H1 (cell line): ENCODE data around the gene PROSER2. TPM values are rescaled to one million over a fixed set of nuclear protein-coding genes. Genes with fewer than 3 reads are reported as not detected.

Source experiments
- CTCF ChIA-PET: fragments of 300-600 bp; sonication (Branson Sonifier 250); formaldehyde crosslinking; loops from one replicate; lab custom pipeline; 2021; ENCODE audit not compliant: partially characterized antibody; lab: Charles Lee
- POLR2A ChIA-PET: fragments of 300-600 bp; sonication (Branson Sonifier 250); formaldehyde crosslinking; loops from one replicate; lab custom pipeline; 2021; ENCODE audit warnings: inconsistent platforms; ENCODE audit not compliant: partially characterized antibody; lab: Charles Lee
- DNase-seq, 2 experiments: peaks; one replicate each; pipeline versions ENCODE4 v3.0.0 to v3.0.0-alpha.2; 2010 to 2022; ENCODE audit warnings: low spot score in 2 of 2, low read depth in 1 of 2, mixed read lengths in 1 of 2
- FAIRE-seq: peaks from 2 replicates; lab custom pipeline; 2011; peaks lifted over from hg19 to GRCh38; lab: Jason Lieb, UNC
- H2AFZ ChIP-seq: 2 replicates; pipeline ENCODE4 v1.8.1; 2012; ENCODE audit warnings: low read length, inconsistent platforms
- H2AK5ac ChIP-seq: 2 replicates; pipeline ENCODE4 v1.6.1; 2013; ENCODE audit warnings: low read depth, low read length
- H2BK120ac ChIP-seq: replicated peaks from 2 replicates; pipeline ENCODE3; 2013; ENCODE audit warnings: low read depth, low read length, inconsistent platforms
- H2BK12ac ChIP-seq: 2 replicates; pipeline ENCODE4 v1.6.1; 2013; ENCODE audit warnings: low read depth, low read length
- H2BK15ac ChIP-seq: 2 replicates; pipeline ENCODE4 v1.6.1; 2013; ENCODE audit warnings: low read length
- H2BK20ac ChIP-seq: 2 replicates; pipeline ENCODE4 v1.6.1; 2013; ENCODE audit warnings: low read length
- H2BK5ac ChIP-seq: 2 replicates; pipeline ENCODE4 v1.6.1; 2013; ENCODE audit warnings: low read depth, low read length
- H3K14ac ChIP-seq: 2 replicates; pipeline ENCODE4 v1.6.1; 2013; ENCODE audit warnings: inconsistent platforms; ENCODE audit not compliant: insufficient read length
- H3K18ac ChIP-seq: 2 replicates; pipeline ENCODE4 v1.6.1; 2013; ENCODE audit warnings: low read length; ENCODE audit errors: extremely low read depth
- H3K23ac ChIP-seq: 2 replicates; pipeline ENCODE4 v1.6.1; 2013; ENCODE audit warnings: inconsistent platforms; ENCODE audit not compliant: insufficient read length
- H3K23me2 ChIP-seq: 2 replicates; pipeline ENCODE4 v1.6.1; 2013; ENCODE audit warnings: low read depth, low read length
- H3K27ac ChIP-seq: 2 replicates; pipeline ENCODE4 v1.6.1; 2011; ENCODE audit warnings: low read depth, low read length, inconsistent platforms
- H3K27me3 ChIP-seq, 4 experiments: replicated peaks in 1 of 4; 1 replicate in 1 of 4; 2 replicates in 3 of 4; pipeline versions ENCODE4 v1.6.1 to v1.8.1; 2011 to 2013; ENCODE audit warnings: low read length in 3 of 4, mild to moderate bottlenecking in 3 of 4, inconsistent platforms in 2 of 4, mixed read lengths in 2 of 4, moderate library complexity in 1 of 4; ENCODE audit not compliant: control insufficient read depth in 3 of 4, insufficient read depth in 3 of 4; ENCODE audit errors: extremely low read depth in 1 of 4
- H3K36me3 ChIP-seq, 4 experiments: 2 replicates each; pipeline versions ENCODE4 v1.6.1 to v1.8.1; 2011 to 2013; ENCODE audit warnings: mild to moderate bottlenecking in 4 of 4, low read length in 3 of 4, moderate library complexity in 2 of 4, control low read depth in 1 of 4, inconsistent platforms in 1 of 4; ENCODE audit not compliant: insufficient read depth in 4 of 4, control insufficient read depth in 2 of 4
- H3K4ac ChIP-seq: replicated peaks from 2 replicates; pipeline ENCODE3; 2013; ENCODE audit warnings: low read length, low read depth, mixed read lengths, inconsistent platforms; ENCODE audit not compliant: insufficient read length
- H3K4me1 ChIP-seq, 4 experiments: replicated peaks in 1 of 4; 1 replicate in 1 of 4; 2 replicates in 3 of 4; pipeline versions ENCODE4 v1.6.1 to v1.8.1; 2011 to 2013; ENCODE audit warnings: low read length in 3 of 4, inconsistent platforms in 2 of 4, mixed read lengths in 1 of 4; ENCODE audit not compliant: insufficient read depth in 4 of 4, control insufficient read depth in 3 of 4
- H3K4me2 ChIP-seq, 2 experiments: 2 replicates each; pipeline versions ENCODE4 v1.6.1 to v1.8.1; 2011 to 2013; ENCODE audit warnings: low read depth in 2 of 2, low read length in 2 of 2, control low read depth in 1 of 2, inconsistent platforms in 1 of 2, mild to moderate bottlenecking in 1 of 2; ENCODE audit not compliant: insufficient read depth in 1 of 2
- H3K4me3 ChIP-seq, 4 experiments: fragments of 200-600, 300-600 bp in 1 of 4; sonication (generic), shearing (Covaris generic), sonication (Bioruptor Twin) in 1 of 4; 2 replicates each; pipeline versions ENCODE4 v1.5.1 to v1.8.1; 2011 to 2016; ENCODE audit warnings: low read length in 4 of 4, low read depth in 3 of 4, control low read depth in 2 of 4, inconsistent platforms in 2 of 4, mild to moderate bottlenecking in 2 of 4, mixed read lengths in 1 of 4, moderate library complexity in 1 of 4; ENCODE audit not compliant: insufficient read depth in 2 of 4; ENCODE audit errors: extremely low read depth in 1 of 4
- H3K56ac ChIP-seq: replicated peaks from 2 replicates; pipeline ENCODE3; 2013; ENCODE audit warnings: low read depth, mild to moderate bottlenecking, mixed read lengths, low read length, inconsistent platforms; ENCODE audit not compliant: insufficient read length
- H3K79me1 ChIP-seq: 2 replicates; pipeline ENCODE4 v1.6.1; 2013; ENCODE audit warnings: low read depth, low read length, control low read depth
- H3K79me2 ChIP-seq, 2 experiments: 2 replicates each; pipeline versions ENCODE4 v1.6.1 to v1.8.1; 2012 to 2013; ENCODE audit warnings: low read length in 2 of 2, mild to moderate bottlenecking in 2 of 2, inconsistent platforms in 1 of 2; ENCODE audit not compliant: insufficient read depth in 2 of 2, control insufficient read depth in 1 of 2
- H3K9ac ChIP-seq, 4 experiments: replicated peaks in 1 of 4; 1 replicate in 1 of 4; 2 replicates in 3 of 4; pipeline versions ENCODE4 v1.6.1 to v1.8.1; 2011 to 2013; ENCODE audit warnings: low read depth in 3 of 4, low read length in 3 of 4, control low read depth in 2 of 4, mild to moderate bottlenecking in 2 of 4, moderate library complexity in 2 of 4, inconsistent platforms in 1 of 4; ENCODE audit errors: extremely low read depth in 1 of 4
- H3K9me3 ChIP-seq, 2 experiments: 2 replicates each; pipeline versions ENCODE4 v1.6.1 to v1.8.1; 2012 to 2013; ENCODE audit warnings: mild to moderate bottlenecking in 2 of 2, moderate library complexity in 2 of 2, control low read depth in 1 of 2, inconsistent platforms in 1 of 2, low read depth in 1 of 2, low read length in 1 of 2, mixed read lengths in 1 of 2; ENCODE audit not compliant: insufficient read depth in 2 of 2
- H4K20me1 ChIP-seq, 2 experiments: replicated peaks in 1 of 2; 2 replicates each; pipeline versions ENCODE3 to v1.8.1; 2011 to 2013; ENCODE audit warnings: inconsistent platforms in 2 of 2, low read length in 2 of 2, mild to moderate bottlenecking in 1 of 2; ENCODE audit not compliant: insufficient read depth in 2 of 2, control insufficient read depth in 1 of 2
- H4K5ac ChIP-seq: 2 replicates; pipeline ENCODE4 v1.6.1; 2013; ENCODE audit warnings: low read length, low read depth, mixed read lengths, inconsistent platforms; ENCODE audit not compliant: insufficient read length
- H4K8ac ChIP-seq: 2 replicates; pipeline ENCODE4 v1.8.0; 2013; ENCODE audit warnings: mild to moderate bottlenecking, moderate library complexity, low read length, inconsistent platforms; ENCODE audit not compliant: insufficient read depth; ENCODE audit errors: extremely low read depth
- H4K91ac ChIP-seq: replicated peaks from 2 replicates; pipeline ENCODE3; 2013; ENCODE audit warnings: low read length, mixed read lengths, inconsistent platforms; ENCODE audit not compliant: insufficient read length
- GABPA ChIP-seq: IDR thresholded peaks from 2 replicates; pipeline ENCODE4 v1.6.1; 2011; ENCODE audit warnings: mild to moderate bottlenecking, low read length, moderate library complexity, borderline replicate concordance; ENCODE audit not compliant: insufficient read depth
- HDAC2 ChIP-seq, 2 experiments: fragments of 300-600 bp in 1 of 2; sonication (generic) in 1 of 2; IDR thresholded peaks; 2 replicates each; pipeline ENCODE4 v1.6.1; 2011 to 2012; ENCODE audit warnings: low read depth in 2 of 2, low read length in 2 of 2, mild to moderate bottlenecking in 2 of 2, moderate library complexity in 2 of 2, borderline replicate concordance in 1 of 2, inconsistent platforms in 1 of 2
- JUN ChIP-seq: IDR thresholded peaks from 2 replicates; pipeline ENCODE4 v1.6.1; 2011; ENCODE audit warnings: low read depth, mild to moderate bottlenecking, improper control_type of control experiment, low read length
- KDM1A ChIP-seq: fragments of 200-600, 300-600 bp; sonication (generic); IDR thresholded peaks from 2 replicates; pipeline ENCODE4 v1.7.1; 2016; ENCODE audit warnings: mild to moderate bottlenecking, low read length, borderline replicate concordance
- KDM4A ChIP-seq: IDR thresholded peaks from one replicate; pipeline ENCODE4 v1.7.1; 2012; ENCODE audit warnings: low read depth, mild to moderate bottlenecking, moderate library complexity, low read length, inconsistent platforms; ENCODE audit not compliant: severe bottlenecking
- KDM5A ChIP-seq: fragments of 200-600 bp; IDR thresholded peaks from 2 replicates; pipeline ENCODE4 v1.7.1; 2012; ENCODE audit warnings: mild to moderate bottlenecking, low read length, inconsistent platforms, mixed read lengths
- NANOG ChIP-seq: IDR thresholded peaks from 2 replicates; pipeline ENCODE4 v1.6.1; 2011; ENCODE audit warnings: low read length, low read depth, mild to moderate bottlenecking, inconsistent platforms; ENCODE audit not compliant: insufficient read depth, poor library complexity, severe bottlenecking
- NRF1 ChIP-seq: IDR thresholded peaks from 2 replicates; pipeline ENCODE4 v1.6.1; 2011; ENCODE audit warnings: mild to moderate bottlenecking, low read depth, low read length, improper control_type of control experiment
- WGBS, 2 experiments: shearing (Covaris generic) in 1 of 2; methylation state at CpG; one replicate each; pipeline versions ENCODE4 v1.1.6 to v1.1.7; 2013 to 2015; ENCODE audit warnings: low lambda C conversion rate in 2 of 2, mixed read lengths in 2 of 2, inconsistent platforms in 1 of 2, low coverage in 1 of 2, missing lambda C conversion rate in 1 of 2; ENCODE audit not compliant: insufficient replicate concordance in 2 of 2, insufficient coverage in 1 of 2, insufficient read length in 1 of 2; ENCODE audit errors: extremely low coverage in 1 of 2, missing lambda C conversion rate in 1 of 2; 5-methylcytosine and 5-hydroxymethylcytosine counted together
- polyA plus RNA-seq, 7 experiments: library from polyadenylated mRNA; depleted of rRNA in 3 of 7; stranded (reverse) in 5 of 7; unstranded in 2 of 7; fragments of >200 nt in 5 of 7; fragments of 200-250 nt in 2 of 7; gene quantifications; 1 replicate in 5 of 7; 2 replicates in 1 of 7; 4 replicates in 1 of 7; pipeline versions ENCODE4 v1.2.1 to v1.2.3, GENCODE V29; 2011 to 2013; ENCODE audit warnings: missing spikeins in 2 of 7, mixed read lengths in 2 of 7
- total RNA-seq: library from RNA; stranded (reverse); fragmentation: NEBNext Ultra II Directional; extraction: Animal tissue kit (Norgen Biotek cat#: 25700); gene quantifications from 2 replicates; pipeline ENCODE4 v1.2.1, GENCODE V29; 2021
- TF ChIP-seq, protein P1 (sequence below): IDR thresholded peaks from 2 replicates; pipeline ENCODE4 v1.6.1; 2012; ENCODE audit warnings: low read length, inconsistent platforms

Gene PROSER2
- total and polyA plus RNA-seq, 2 of the 8 experiments (the other 6 are each of a cell fraction or from before 2014, with no cell fraction given), result 3.9 to 13.7 TPM

DNA sequence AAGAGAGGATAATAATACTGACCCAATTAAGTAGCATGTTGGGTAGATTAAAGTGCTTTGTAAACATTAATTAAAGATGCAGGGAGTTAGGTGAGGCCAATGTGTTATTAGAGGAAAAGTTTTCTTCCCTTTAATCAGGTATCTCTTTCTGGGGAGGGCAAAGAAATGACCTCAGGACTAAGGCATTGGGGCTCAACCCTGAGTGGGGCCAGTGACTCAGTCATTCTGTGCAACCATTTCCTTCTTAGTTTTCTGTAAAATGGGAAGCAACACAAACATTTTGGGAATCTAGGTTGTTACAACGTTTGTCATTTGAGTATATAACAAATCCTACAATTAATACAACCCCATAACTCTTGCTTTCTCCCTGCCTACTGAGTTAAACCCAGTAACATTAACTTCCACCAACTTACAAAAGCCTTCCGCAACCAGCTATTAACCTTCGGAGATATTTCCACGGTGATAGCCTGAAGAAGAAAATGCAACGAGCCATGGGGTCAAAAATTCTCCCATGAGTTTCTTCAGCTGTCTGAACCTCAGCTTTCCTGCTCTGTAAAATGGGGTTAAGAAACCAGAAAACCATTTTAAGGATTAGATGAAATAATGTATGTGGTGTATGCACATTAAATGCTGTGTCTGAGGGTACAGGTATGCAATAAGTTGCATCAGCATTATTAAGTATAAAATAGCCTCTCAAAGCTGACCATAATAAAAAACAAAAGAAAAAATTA is 965 bp upstream of the PROSER2 start:
- no peak overlapping the region for H3K14ac ChIP-seq
- H3K56ac ChIP-seq, result no peak overlapping the region
- no peak overlapping the region for H3K4me3 ChIP-seq
- no peak overlapping the region for H2BK120ac ChIP-seq
- no peak overlapping the region for H2BK5ac ChIP-seq
- no peak overlapping the region for H3K23ac ChIP-seq
- no peak overlapping the region for H2AK5ac ChIP-seq
- H3K27me3 ChIP-seq, result peaks cover 0 to 3% (median 0%) of the 10 kb centered on the region in 4 experiments; a peak in 2 of 7 replicates
- no peak overlapping the region for H3K4ac ChIP-seq
- no peak overlapping the region for H2BK12ac ChIP-seq
- no peaks in the 10 kb centered on the region for H3K9me3 ChIP-seq
- no peak overlapping the region for H4K91ac ChIP-seq
- no peak overlapping the region for H3K27ac ChIP-seq
- H2BK20ac ChIP-seq, result 0 out of 2 replicates have a peak overlapping the region, but pooled peaks have one; percentile 16
- H3K4me1 ChIP-seq, result no peaks in the 10 kb centered on the region
- no peak overlapping the region for H3K4me2 ChIP-seq
- H3K9ac ChIP-seq, result no peak overlapping the region
- H3K79me1 ChIP-seq, result no peaks in the 10 kb centered on the region
- ChIA-PET CTCF (interaction anchor here (0.7 to 6.7 kb wide), 11 partner anchors 8 to 91 kb away, joined by 3 to 55 read pairs (median 5); no protein-coding TSS in a partner anchor), POLR2A (interaction anchor here (0.6 kb wide), 1 partner anchor 11 kb away, joined by 3 read pairs; no protein-coding TSS in a partner anchor)
- H3K18ac ChIP-seq, result no peak overlapping the region
- no peak overlapping the region for H2AFZ ChIP-seq
- no peak overlapping the region for H4K5ac ChIP-seq
- DNase-seq (no peak), FAIRE-seq (no peak)
- no peaks in the 10 kb centered on the region for H3K36me3 ChIP-seq
- no peak overlapping the region for H4K8ac ChIP-seq
- H4K20me1 ChIP-seq, result no peaks in the 10 kb centered on the region
- no peak overlapping the region for H2BK15ac ChIP-seq
- H3K79me2 ChIP-seq, result peaks cover 0 to 13% of the 10 kb centered on the region in 2 experiments; a peak in 3 of 4 replicates
- no peaks in the 10 kb centered on the region; the same call in 1 of the 2 replicates for H3K23me2 ChIP-seq
- WGBS, 2 experiments, result 80% methylated on average over 5 of the region's 5 CpGs; no CpG with 5 or more reads in 1 of the 2 experiments
- no peak for TF ChIP-seq GABPA
- no peak for TF ChIP-seq KDM4A
- no peak for TF ChIP-seq NANOG
- TF ChIP-seq KDM1A, result peak; percentile 42; the same call in 1 of the 2 replicates
- no peak for TF ChIP-seq NRF1
- TF ChIP-seq, protein P1, sequence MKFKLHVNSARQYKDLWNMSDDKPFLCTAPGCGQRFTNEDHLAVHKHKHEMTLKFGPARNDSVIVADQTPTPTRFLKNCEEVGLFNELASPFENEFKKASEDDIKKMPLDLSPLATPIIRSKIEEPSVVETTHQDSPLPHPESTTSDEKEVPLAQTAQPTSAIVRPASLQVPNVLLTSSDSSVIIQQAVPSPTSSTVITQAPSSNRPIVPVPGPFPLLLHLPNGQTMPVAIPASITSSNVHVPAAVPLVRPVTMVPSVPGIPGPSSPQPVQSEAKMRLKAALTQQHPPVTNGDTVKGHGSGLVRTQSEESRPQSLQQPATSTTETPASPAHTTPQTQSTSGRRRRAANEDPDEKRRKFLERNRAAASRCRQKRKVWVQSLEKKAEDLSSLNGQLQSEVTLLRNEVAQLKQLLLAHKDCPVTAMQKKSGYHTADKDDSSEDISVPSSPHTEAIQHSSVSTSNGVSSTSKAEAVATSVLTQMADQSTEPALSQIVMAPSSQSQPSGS, result no peak
- no peak for TF ChIP-seq JUN
- TF ChIP-seq HDAC2 (IDR thresholded peaks at IDR 0.05; ENCODE audit: borderline replicate concordance in 1 of 2, low read depth in 2 of 2, low read length in 2 of 2), result 0 out of 4 replicates have a peak, but pooled peaks of 1 of the 2 experiments have one; percentile 53
- TF ChIP-seq KDM5A, result no peak
